Measurements from ENCODE around the gene ZNF331.

DNA sequence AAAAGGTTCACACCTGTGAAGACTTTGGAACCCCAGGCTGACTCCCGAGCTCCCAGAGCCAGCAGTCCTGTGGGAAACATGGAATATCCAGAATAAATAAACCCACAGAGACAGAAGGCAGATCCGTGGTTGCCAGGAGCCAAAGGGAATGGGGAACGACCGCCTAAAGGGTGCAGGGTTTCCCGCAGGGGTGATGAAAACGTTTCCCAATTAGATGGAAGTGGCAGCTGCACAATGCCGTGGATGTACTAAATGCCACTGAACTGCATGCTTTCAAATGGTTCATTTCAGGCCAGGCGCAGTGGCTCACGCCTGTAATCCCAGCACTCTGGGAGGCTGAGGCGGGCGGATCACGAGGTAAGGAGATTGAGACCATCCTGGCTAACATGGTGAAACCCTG is 70.4 kb downstream of the ZNF331 start:
- TF ChIP-seq, protein P1, sequence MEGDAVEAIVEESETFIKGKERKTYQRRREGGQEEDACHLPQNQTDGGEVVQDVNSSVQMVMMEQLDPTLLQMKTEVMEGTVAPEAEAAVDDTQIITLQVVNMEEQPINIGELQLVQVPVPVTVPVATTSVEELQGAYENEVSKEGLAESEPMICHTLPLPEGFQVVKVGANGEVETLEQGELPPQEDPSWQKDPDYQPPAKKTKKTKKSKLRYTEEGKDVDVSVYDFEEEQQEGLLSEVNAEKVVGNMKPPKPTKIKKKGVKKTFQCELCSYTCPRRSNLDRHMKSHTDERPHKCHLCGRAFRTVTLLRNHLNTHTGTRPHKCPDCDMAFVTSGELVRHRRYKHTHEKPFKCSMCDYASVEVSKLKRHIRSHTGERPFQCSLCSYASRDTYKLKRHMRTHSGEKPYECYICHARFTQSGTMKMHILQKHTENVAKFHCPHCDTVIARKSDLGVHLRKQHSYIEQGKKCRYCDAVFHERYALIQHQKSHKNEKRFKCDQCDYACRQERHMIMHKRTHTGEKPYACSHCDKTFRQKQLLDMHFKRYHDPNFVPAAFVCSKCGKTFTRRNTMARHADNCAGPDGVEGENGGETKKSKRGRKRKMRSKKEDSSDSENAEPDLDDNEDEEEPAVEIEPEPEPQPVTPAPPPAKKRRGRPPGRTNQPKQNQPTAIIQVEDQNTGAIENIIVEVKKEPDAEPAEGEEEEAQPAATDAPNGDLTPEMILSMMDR (IDR thresholded peaks at IDR 0.05; ENCODE audit: low read depth, low read length, poor library complexity, severe bottlenecking) = no peak
- no peak for TF ChIP-seq EZH2phosphoT487 (IDR thresholded peaks at IDR 0.05; ENCODE audit: borderline replicate concordance, low read length)
